Measurements from ENCODE around the gene SKI.

Gene SKI

DNA sequence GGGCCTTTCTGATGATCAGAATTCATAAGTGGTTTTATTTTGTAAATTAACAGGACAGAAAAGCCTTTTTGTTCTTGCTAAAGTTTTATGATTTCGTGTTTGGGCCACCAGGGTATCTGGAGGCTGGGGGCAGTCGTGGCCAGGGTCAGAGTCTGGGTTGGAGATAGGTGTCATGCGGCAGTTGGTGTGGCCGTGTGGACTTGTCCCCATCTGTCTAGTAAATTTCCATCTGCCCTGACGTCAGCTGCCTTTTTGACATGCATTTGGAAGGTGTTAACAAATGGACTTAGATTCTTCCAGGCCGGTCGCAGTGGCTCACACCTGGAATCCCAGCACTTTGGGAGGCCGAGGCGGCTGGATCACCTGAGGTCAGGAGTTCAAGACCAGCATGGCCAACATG, 56.8 kb downstream of the SKI start:
- no peak overlapping the region for H3K4me3 ChIP-seq (ENCODE audit: low read depth, low read length)
- TF ChIP-seq CTCF (IDR thresholded peaks at IDR 0.05; ENCODE audit: low read depth, low read length, missing control alignments): no peak
- no peak for DNase-seq (ENCODE audit: low read depth)

DNA sequence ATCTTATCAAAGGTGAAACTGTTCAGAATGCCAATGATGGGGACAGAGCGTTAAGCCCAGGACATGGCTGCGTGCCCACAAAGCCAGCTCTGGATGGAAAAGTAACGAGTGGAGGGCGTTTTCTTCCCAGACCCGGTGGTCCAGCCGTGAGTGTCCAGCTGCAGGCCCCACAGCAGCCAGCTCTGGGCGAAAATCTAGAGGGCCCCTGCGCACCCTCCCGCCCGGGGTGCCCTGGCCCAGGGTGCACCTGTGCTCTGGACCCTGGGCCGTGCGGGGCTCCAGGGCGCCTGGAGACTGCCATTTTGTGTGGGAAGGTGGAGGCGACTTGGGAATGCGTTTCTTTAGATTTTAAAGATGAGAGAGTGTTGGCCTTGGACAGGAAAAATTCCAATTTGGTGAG, 58.8 kb downstream of the SKI start:
- TF ChIP-seq CTCF (IDR thresholded peaks at IDR 0.05; ENCODE audit: low read depth, low read length, missing control alignments): no peak
- no peak overlapping the region for H3K4me3 ChIP-seq (ENCODE audit: low read depth, low read length)
- no peak for DNase-seq (ENCODE audit: low read depth)

DNA sequence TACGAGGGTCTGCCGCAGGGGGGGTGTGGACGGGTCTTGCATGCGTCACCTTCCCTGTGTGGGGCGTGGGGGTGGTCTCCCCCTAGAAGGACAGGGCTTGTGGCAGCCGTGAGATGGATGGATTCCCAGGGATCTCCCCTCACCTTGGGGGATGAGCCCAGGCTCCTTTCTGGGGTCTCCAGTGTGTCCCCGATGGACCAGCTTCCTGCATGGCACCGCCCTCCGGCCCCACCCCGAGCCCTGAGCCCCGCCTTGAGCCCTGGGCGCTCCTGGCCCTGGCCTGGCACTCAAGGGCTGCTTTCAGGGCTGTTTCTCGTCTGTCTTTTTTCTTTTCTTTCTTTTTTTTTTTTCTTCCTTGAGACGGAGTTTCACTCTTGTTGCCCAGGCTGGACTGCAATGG, 59.5 kb downstream of the SKI start:
- DNase-seq (ENCODE audit: low read depth): no peak
- no peak for TF ChIP-seq CTCF (IDR thresholded peaks at IDR 0.05; ENCODE audit: low read depth, low read length, missing control alignments)
- H3K4me3 ChIP-seq (ENCODE audit: low read depth, low read length): no peak overlapping the region

GRCh38 chr1:2288311-2288710, 60.2 kb downstream of the SKI start:
- no peak for TF ChIP-seq CTCF (IDR thresholded peaks at IDR 0.05; ENCODE audit: low read depth, low read length, missing control alignments)
- H3K4me3 ChIP-seq (ENCODE audit: low read depth, low read length): no peak overlapping the region
- no peak for DNase-seq (ENCODE audit: low read depth)

DNA sequence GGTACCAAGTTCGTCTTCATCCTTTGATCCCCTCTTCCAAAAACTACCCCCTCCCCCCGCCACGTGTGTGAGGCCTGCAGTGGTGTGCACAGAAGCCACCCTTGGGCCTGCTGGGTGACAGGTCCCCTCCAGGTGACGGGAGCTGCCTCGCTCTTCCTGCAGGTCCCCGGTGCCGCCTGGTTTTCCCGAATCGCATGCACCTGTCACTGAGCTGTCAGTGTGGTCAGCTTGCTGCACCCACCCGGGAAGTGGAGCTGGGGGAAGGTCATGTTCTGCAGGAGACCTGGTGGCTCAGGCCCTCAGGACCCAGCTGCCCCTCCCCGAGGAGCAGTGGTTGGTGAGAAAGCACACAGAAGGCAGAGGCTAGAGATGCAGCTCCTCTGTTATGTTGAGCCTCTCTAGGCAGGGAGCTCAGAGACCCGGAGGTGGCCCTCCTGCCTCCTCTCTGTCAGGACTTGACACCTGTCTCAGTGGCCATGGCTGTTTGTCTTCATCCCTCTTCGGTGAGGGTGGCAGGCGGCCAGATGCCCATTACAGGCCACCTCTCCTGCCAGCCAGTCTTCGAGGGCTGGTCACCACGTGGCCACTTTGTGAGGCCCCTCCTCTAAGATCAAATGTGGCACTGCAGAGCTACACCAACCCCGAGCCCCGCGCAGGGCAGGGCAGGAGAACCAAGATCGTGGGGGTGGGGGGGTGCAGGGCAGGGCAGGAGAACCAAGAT, 60.9 kb downstream of the SKI start:
- DNase-seq (ENCODE audit: low read depth): no peak
- no peak for TF ChIP-seq CTCF (IDR thresholded peaks at IDR 0.05; ENCODE audit: low read depth, low read length, missing control alignments)
- H3K4me3 ChIP-seq (ENCODE audit: low read depth, low read length): no peak overlapping the region

DNA sequence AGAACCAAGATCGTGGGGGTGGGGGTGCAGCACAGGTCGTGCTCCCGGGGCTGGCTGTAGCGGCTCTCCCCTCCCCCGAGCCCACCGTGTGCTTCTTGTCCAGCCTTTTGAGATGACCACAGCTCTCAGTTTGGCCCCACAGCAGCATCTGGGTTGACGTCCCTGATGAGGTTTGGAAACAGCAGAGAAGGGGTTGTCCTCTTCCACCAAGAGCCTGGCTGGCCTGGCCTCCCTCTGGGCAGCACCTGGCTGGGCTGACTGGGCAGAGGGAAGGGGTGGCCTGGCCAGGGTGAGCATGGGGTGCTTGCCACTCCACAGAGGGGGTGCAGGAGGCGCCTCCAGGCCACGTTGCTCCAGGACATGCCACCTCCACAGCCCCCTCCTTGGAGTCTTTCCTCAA, 61.5 kb downstream of the SKI start:
- no peak for DNase-seq (ENCODE audit: low read depth)
- TF ChIP-seq CTCF (IDR thresholded peaks at IDR 0.05; ENCODE audit: low read depth, low read length, missing control alignments): no peak
- no peak overlapping the region for H3K4me3 ChIP-seq (ENCODE audit: low read depth, low read length)

GRCh38 chr1:2290171-2290578, 62.1 kb downstream of the SKI start:
- no peak for TF ChIP-seq CTCF (IDR thresholded peaks at IDR 0.05; ENCODE audit: low read depth, low read length, missing control alignments)
- DNase-seq (ENCODE audit: low read depth): no peak
- H3K4me3 ChIP-seq (ENCODE audit: low read depth, low read length): no peak overlapping the region
